Erythroblast (primary cell): ENCODE data around the gene BEND5.

Experiments used
- GATA1 ChIP-seq: IDR thresholded peaks from 2 replicates; pipeline ENCODE4 v1.6.1; 2011; ENCODE audit warnings: low read depth, mild to moderate bottlenecking, control low read depth, low read length, moderate library complexity
- POLR2A ChIP-seq: IDR thresholded peaks from 2 replicates; pipeline ENCODE4 v1.6.1; 2011; ENCODE audit warnings: mild to moderate bottlenecking, low read length

DNA sequence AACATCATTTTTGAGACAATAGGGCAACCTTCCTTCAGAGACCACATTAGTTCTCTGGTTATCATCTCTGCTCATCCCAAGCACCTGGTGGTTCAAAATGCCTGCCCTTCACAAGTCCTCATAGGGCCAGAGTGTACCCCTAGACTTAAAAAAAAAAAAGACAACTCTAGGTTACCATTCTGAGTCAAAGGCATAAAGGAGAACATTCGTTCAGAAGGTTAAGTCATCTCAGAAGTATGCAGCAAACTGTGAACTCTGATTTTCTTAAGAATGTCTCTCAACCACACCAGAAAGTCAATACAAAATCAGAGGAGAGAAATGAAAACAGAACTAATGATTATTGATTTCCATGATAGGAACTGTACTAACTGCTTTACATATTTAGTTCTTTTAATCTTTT lies 9.2 kb upstream of the BEND5 start:
- TF ChIP-seq POLR2A, result no peak
- TF ChIP-seq GATA1, result no peak
